KMS-11 (cell line): ENCODE results near the gene TMEM212.

ENCODE experiments used
- H2AFZ ChIP-seq: fragments of 200-600 bp; sonication (generic); 2 replicates; pipeline ENCODE4 v1.6.1; 2016; ENCODE audit warnings: antibody characterized with exemption, mixed run types, low read depth
- H3K27ac ChIP-seq: fragments of 200-600 bp; sonication (generic); 2 replicates; pipeline ENCODE4 v1.6.1; 2016; ENCODE audit warnings: mild to moderate bottlenecking, mixed run types
- H3K27me3 ChIP-seq: fragments of 200-600 bp; sonication (generic); 2 replicates; pipeline ENCODE4 v1.6.1; 2017; ENCODE audit warnings: mild to moderate bottlenecking, low read depth, mixed run types, moderate library complexity; ENCODE audit not compliant: insufficient read depth
- H3K36me3 ChIP-seq: fragments of 200-600 bp; sonication (generic); 2 replicates; pipeline ENCODE4 v1.6.1; 2017; ENCODE audit warnings: mild to moderate bottlenecking, mixed run types; ENCODE audit not compliant: insufficient read depth
- H3K4me1 ChIP-seq: fragments of 200-600 bp; sonication (generic); 2 replicates; pipeline ENCODE4 v1.6.1; 2016; ENCODE audit warnings: mild to moderate bottlenecking, low read depth, mixed run types; ENCODE audit not compliant: poor library complexity, severe bottlenecking
- H3K4me2 ChIP-seq: fragments of 200-600 bp; sonication (generic); 2 replicates; pipeline ENCODE4 v1.7.0; 2016; ENCODE audit warnings: mild to moderate bottlenecking, mixed run types
- H3K4me3 ChIP-seq: fragments of 200-600 bp; sonication (generic); IDR thresholded peaks from 2 replicates; pipeline ENCODE4 v1.6.1; 2017; ENCODE audit warnings: low read depth, low read length, mixed read lengths; ENCODE audit not compliant: insufficient read depth
- H3K79me2 ChIP-seq: fragments of 200-600 bp; sonication (generic); 2 replicates; pipeline ENCODE4 v1.6.1; 2016; ENCODE audit warnings: low read depth, mixed run types; ENCODE audit not compliant: insufficient read depth
- H3K9ac ChIP-seq: fragments of 200-600 bp; sonication (generic); 2 replicates; pipeline ENCODE4 v1.6.1; 2016; ENCODE audit warnings: mild to moderate bottlenecking, mixed run types
- H4K20me1 ChIP-seq: fragments of 200-600 bp; sonication (generic); 2 replicates; pipeline ENCODE4 v1.6.1; 2016; ENCODE audit warnings: mild to moderate bottlenecking, mixed run types; ENCODE audit not compliant: insufficient read depth
- CTCF ChIP-seq: fragments of 200-600 bp; sonication (generic); conservative IDR thresholded peaks from 2 replicates; pipeline ENCODE4 v1.6.1; 2017; ENCODE audit warnings: low read depth, mild to moderate bottlenecking, antibody characterized with exemption, low read length, moderate library complexity, mixed read lengths

TMEM212 gene

DNA sequence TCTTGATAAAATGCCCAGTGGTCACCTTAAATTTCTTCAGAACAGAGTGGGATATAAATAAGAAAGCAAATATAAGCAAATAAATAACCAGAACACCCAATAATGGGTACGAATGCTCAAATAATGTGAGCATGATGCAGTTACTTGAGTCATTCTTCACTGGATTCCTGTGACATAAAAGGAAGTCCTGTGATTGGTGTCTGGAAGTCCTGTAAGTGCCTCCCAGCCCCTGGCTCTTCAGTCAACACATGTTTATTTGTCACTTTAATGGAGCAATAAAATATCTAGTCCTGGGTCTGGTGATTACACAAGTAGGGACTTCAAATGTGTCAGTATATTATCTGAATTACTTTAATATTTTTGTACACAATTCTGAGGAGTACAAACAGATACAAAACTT is 30.4 kb downstream of the TMEM212 start:
- Histone ChIP-seq H3K79me2 (no peaks in the 10 kb centered on the region), H3K4me3 (no peak overlapping the region), H3K27ac (no peak overlapping the region), H3K4me2 (no peak overlapping the region), H3K9ac (no peak overlapping the region), H4K20me1 (no peaks in the 10 kb centered on the region), H3K4me1 (no peaks in the 10 kb centered on the region), H3K27me3 (no peaks in the 10 kb centered on the region), H2AFZ (no peak overlapping the region), H3K36me3 (no peaks in the 10 kb centered on the region)
- TF ChIP-seq CTCF: no peak

- H3K27me3 ChIP-seq: no peaks in the 10 kb centered on the region
- H4K20me1 ChIP-seq: no peaks in the 10 kb centered on the region
- H3K27ac ChIP-seq: no peak overlapping the region
- TF ChIP-seq CTCF: no peak
- H3K4me1 ChIP-seq: no peaks in the 10 kb centered on the region
- no peaks in the 10 kb centered on the region for H3K36me3 ChIP-seq
- H3K79me2 ChIP-seq: no peaks in the 10 kb centered on the region
- H2AFZ ChIP-seq: no peak overlapping the region
- H3K4me3 ChIP-seq: no peak overlapping the region
- no peak overlapping the region for H3K4me2 ChIP-seq
- H3K9ac ChIP-seq: no peak overlapping the region
Measured at GRCh38 chr3:171874251-171874681, 31.1 kb downstream of the TMEM212 start.

GRCh38 chr3:171874879-171875278 is 31.7 kb downstream of the TMEM212 start:
- Histone ChIP-seq H3K27ac (no peak overlapping the region), H3K9ac (no peak overlapping the region), H3K4me1 (no peaks in the 10 kb centered on the region), H3K79me2 (no peaks in the 10 kb centered on the region), H3K27me3 (no peaks in the 10 kb centered on the region), H4K20me1 (no peaks in the 10 kb centered on the region), H3K4me3 (no peak overlapping the region), H2AFZ (no peak overlapping the region), H3K4me2 (no peak overlapping the region), H3K36me3 (no peaks in the 10 kb centered on the region)
- no peak for TF ChIP-seq CTCF

GRCh38 chr3:171875923-171876412 is 32.8 kb downstream of the TMEM212 start:
- H3K27ac ChIP-seq: no peak overlapping the region
- no peaks in the 10 kb centered on the region for H3K79me2 ChIP-seq
- no peak for TF ChIP-seq CTCF
- no peaks in the 10 kb centered on the region for H3K27me3 ChIP-seq
- no peaks in the 10 kb centered on the region for H3K36me3 ChIP-seq
- H3K4me3 ChIP-seq: no peak overlapping the region
- no peaks in the 10 kb centered on the region for H3K4me1 ChIP-seq
- no peak overlapping the region for H3K4me2 ChIP-seq
- no peak overlapping the region for H2AFZ ChIP-seq
- H3K9ac ChIP-seq: no peak overlapping the region
- no peaks in the 10 kb centered on the region for H4K20me1 ChIP-seq

DNA sequence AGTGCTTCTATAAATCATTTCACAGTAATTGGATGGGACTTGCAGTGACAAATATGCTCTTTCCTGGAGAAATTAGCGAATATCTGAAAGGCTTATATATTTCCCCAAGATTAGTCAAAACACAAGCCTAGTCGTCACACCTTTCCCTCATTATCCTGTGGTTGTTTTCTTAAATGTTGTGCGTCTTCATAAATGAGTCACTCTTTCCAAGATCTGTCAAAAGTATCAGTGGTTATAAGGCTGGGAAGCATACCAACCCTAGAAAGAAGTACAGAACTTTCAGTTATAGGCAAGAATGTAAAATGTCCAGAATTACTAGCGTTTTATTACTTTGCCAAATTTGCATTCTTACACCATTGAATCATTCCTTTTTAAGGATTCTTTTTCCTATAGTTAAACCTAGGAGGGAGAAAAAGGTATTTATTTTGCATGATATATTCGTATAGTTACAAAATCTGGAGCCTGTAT is 33.6 kb downstream of the TMEM212 start:
- Histone ChIP-seq H3K36me3 (no peaks in the 10 kb centered on the region), H3K9ac (no peak overlapping the region), H3K4me1 (no peaks in the 10 kb centered on the region), H3K79me2 (no peaks in the 10 kb centered on the region), H3K4me3 (no peak overlapping the region), H2AFZ (no peak overlapping the region), H3K27ac (no peak overlapping the region), H3K27me3 (no peaks in the 10 kb centered on the region), H3K4me2 (no peak overlapping the region), H4K20me1 (no peaks in the 10 kb centered on the region)
- no peak for TF ChIP-seq CTCF
